ENCODE data around the gene MOGAT1. TPM values are rescaled to one million over a fixed set of nuclear protein-coding genes. Genes with fewer than 3 reads are reported as not detected.

The MOGAT1 gene
- total RNA-seq, 1 experiment from 2014 or later = not detected

GRCh38 chr2:222747526-222748160, 76.2 kb downstream of the MOGAT1 start:
- Histone ChIP-seq H3K27ac (ENCODE audit: low read length) (no peak overlapping the region), H2AFZ (ENCODE audit: low read length) (no peak overlapping the region), H3K9me2 (replicated peaks; ENCODE audit: low read length) (no peaks in the 10 kb centered on the region), H3K79me2 (ENCODE audit: low read length) (no peaks in the 10 kb centered on the region), H3K4me3 (ENCODE audit: low read length) (no peak overlapping the region), H3F3A (ENCODE audit: low read length, unreplicated experiment) (no peaks in the 10 kb centered on the region), H3K27me3 (ENCODE audit: low read length) (no peaks in the 10 kb centered on the region), H4K20me1 (ENCODE audit: low read length) (no peaks in the 10 kb centered on the region), H3K36me3 (ENCODE audit: low read depth, low read length) (no peaks in the 10 kb centered on the region), H3K9ac (ENCODE audit: low read length) (no peak overlapping the region), H3K9me3 (ENCODE audit: low read length) (no peaks in the 10 kb centered on the region), H3K4me2 (ENCODE audit: low read length) (no peak overlapping the region), H3K4me1 (ENCODE audit: insufficient read depth, low read length) (no peaks in the 10 kb centered on the region)
- no TSS peak for BruUV-seq (replicated peaks)
- no peak for DNase-seq
- TF ChIP-seq CTCF (conservative IDR thresholded peaks at IDR 0.05; ENCODE audit: low read depth, low read length) (no peak), EZH2phosphoT487 (IDR thresholded peaks at IDR 0.05; ENCODE audit: borderline replicate concordance, low read length) (no peak), EZH2 (IDR thresholded peaks at IDR 0.05; ENCODE audit: low read length, unreplicated experiment) (no peak)
- POLR2A ChIA-PET (ENCODE audit: unreplicated experiment) = no interaction called here
- CTCF ChIA-PET = no interaction called here
- no peak for ATAC-seq
- intact Hi-C loops (cut with micrococcal nuclease) = no loop called here

- intact Hi-C loops (cut with micrococcal nuclease) = no loop called here
- H3K27ac ChIP-seq (ENCODE audit: low read length) = no peak overlapping the region
- TF ChIP-seq EZH2phosphoT487 (IDR thresholded peaks at IDR 0.05; ENCODE audit: borderline replicate concordance, low read length) (no peak), CTCF (conservative IDR thresholded peaks at IDR 0.05; ENCODE audit: low read depth, low read length) (no peak), EZH2 (IDR thresholded peaks at IDR 0.05; ENCODE audit: low read length, unreplicated experiment) (no peak)
- H3K4me3 ChIP-seq (ENCODE audit: low read length) = no peak overlapping the region
- H3K36me3 ChIP-seq (ENCODE audit: low read depth, low read length) = no peaks in the 10 kb centered on the region
- no peaks in the 10 kb centered on the region; the same call in 1 of the 2 replicates for H3K9me2 ChIP-seq (replicated peaks; ENCODE audit: low read length)
- H3K4me1 ChIP-seq (ENCODE audit: insufficient read depth, low read length) = peaks cover 8% of the 10 kb centered on the region; the same call in 1 of the 2 replicates
- ChIA-PET POLR2A (ENCODE audit: unreplicated experiment) (no interaction called here), CTCF (no interaction called here)
- H3K79me2 ChIP-seq (ENCODE audit: low read length) = no peaks in the 10 kb centered on the region
- H3K9me3 ChIP-seq (ENCODE audit: low read length) = no peaks in the 10 kb centered on the region
- no peaks in the 10 kb centered on the region for H3F3A ChIP-seq (ENCODE audit: low read length, unreplicated experiment)
- no peak overlapping the region for H2AFZ ChIP-seq (ENCODE audit: low read length)
- DNase-seq = no peak
- H3K4me2 ChIP-seq (ENCODE audit: low read length) = no peak overlapping the region
- H4K20me1 ChIP-seq (ENCODE audit: low read length) = no peaks in the 10 kb centered on the region
- H3K27me3 ChIP-seq (ENCODE audit: low read length) = no peaks in the 10 kb centered on the region
- ATAC-seq = no peak
- H3K9ac ChIP-seq (ENCODE audit: low read length) = no peak overlapping the region
- BruUV-seq (replicated peaks) = no TSS peak
Measured at GRCh38 chr2:222750533-222750932, 79.1 kb downstream of the MOGAT1 start.

- POLR2A ChIA-PET (ENCODE audit: unreplicated experiment) = no interaction called here
- Histone ChIP-seq H3K27me3 (ENCODE audit: low read length) (no peaks in the 10 kb centered on the region), H3K4me2 (ENCODE audit: low read length) (no peak overlapping the region), H3K27ac (ENCODE audit: low read length) (no peak overlapping the region), H3K36me3 (ENCODE audit: low read depth, low read length) (no peaks in the 10 kb centered on the region), H4K20me1 (ENCODE audit: low read length) (no peaks in the 10 kb centered on the region), H3K79me2 (ENCODE audit: low read length) (no peaks in the 10 kb centered on the region), H3K4me3 (ENCODE audit: low read length) (no peak overlapping the region), H3K4me1 (ENCODE audit: insufficient read depth, low read length) (peaks cover 14% of the 10 kb centered on the region), H2AFZ (ENCODE audit: low read length) (no peak overlapping the region), H3F3A (ENCODE audit: low read length, unreplicated experiment) (no peaks in the 10 kb centered on the region), H3K9me2 (replicated peaks; ENCODE audit: low read length) (no peaks in the 10 kb centered on the region; the same call in 1 of the 2 replicates), H3K9ac (ENCODE audit: low read length) (no peak overlapping the region), H3K9me3 (ENCODE audit: low read length) (no peaks in the 10 kb centered on the region)
- intact Hi-C loops (cut with micrococcal nuclease) = no loop called here
- no peak for DNase-seq
- ATAC-seq = no peak
- no peak for TF ChIP-seq EZH2 (IDR thresholded peaks at IDR 0.05; ENCODE audit: low read length, unreplicated experiment)
- no peak for TF ChIP-seq CTCF (conservative IDR thresholded peaks at IDR 0.05; ENCODE audit: low read depth, low read length)
- no peak for TF ChIP-seq EZH2phosphoT487 (IDR thresholded peaks at IDR 0.05; ENCODE audit: borderline replicate concordance, low read length)
- CTCF ChIA-PET = no interaction called here
- BruUV-seq (replicated peaks) = no TSS peak
Measured at GRCh38 chr2:222751238-222751637, 79.8 kb downstream of the MOGAT1 start.
